Mucosa of descending colon (tissue), 3 donors: Measurements from ENCODE around the gene VARS2. TPM values are rescaled to one million over a fixed set of nuclear protein-coding genes. Genes with fewer than 3 reads are reported as not detected.
"Not testable (repeated sequence)": the region's sequence is repeated elsewhere in the genome, so short reads cannot be mapped to it uniquely, and the experiment has no call there.

ENCODE experiments used
- ATAC-seq: fragments of 200-7000 bp; cut with Tn5 transposase; one replicate; pipeline ENCODE4 v1.9.1; 2020; ENCODE audit warnings: mild to moderate bottlenecking, moderate library complexity
- DNase-seq, 3 donors: peaks; one replicate each; pipeline ENCODE4 v3.0.0-alpha.2; 2020
- H3K36me3 ChIP-seq: fragments of 200-600 bp; one replicate; pipeline ENCODE4 v1.8.0; 2021; ENCODE audit warnings: low read depth, mild to moderate bottlenecking
- H3K4me1 ChIP-seq: fragments of 200-600 bp; one replicate; pipeline ENCODE4 v1.8.0; 2021; ENCODE audit warnings: low read depth, mild to moderate bottlenecking
- H3K4me3 ChIP-seq: fragments of 200-600 bp; one replicate; pipeline ENCODE4 v1.8.0; 2021; ENCODE audit warnings: mild to moderate bottlenecking
- H3K9me3 ChIP-seq: fragments of 200-600 bp; one replicate; pipeline ENCODE4 v1.8.0; 2021; ENCODE audit warnings: mild to moderate bottlenecking
- intact Hi-C, 2 donors: fragments of 100-400 bp; cut with DNase I in 1 of 2; cut with micrococcal nuclease in 1 of 2; formaldehyde crosslinking; loops; one replicate each; pipeline versions ENCODE4 v1.11.0 to v1.11.1; 2022; cut with DNase I, micrococcal nuclease
- total RNA-seq, 3 donors: library from RNA; stranded (reverse); fragmentation: NEBNext Ultra II Directional in 2 of 3; extraction: Animal tissue kit (Norgen Biotek cat#: 25700) in 2 of 3; gene quantifications; one replicate each; pipeline versions ENCODE4 v1.2.1 to v1.2.4, GENCODE V29; 2021 to 2023
- TF ChIP-seq, protein P1 (sequence below): fragments of 200-600 bp; IDR thresholded peaks from one replicate; pipeline ENCODE4 v1.8.0; 2022; ENCODE audit warnings: antibody characterized with exemption, mild to moderate bottlenecking
- donor health status: DM: no; HTN: no; CAD: no; lungs with moderate emphysema.
- donor health status: DM: no; HTN: no; CAD: no.
- donor health status: DM: no; HTN: yes; CAD: no.

Gene VARS2
- total RNA-seq, 3 donors from 2014 or later: 20.9 to 27.6 (median 27.3) TPM

DNA sequence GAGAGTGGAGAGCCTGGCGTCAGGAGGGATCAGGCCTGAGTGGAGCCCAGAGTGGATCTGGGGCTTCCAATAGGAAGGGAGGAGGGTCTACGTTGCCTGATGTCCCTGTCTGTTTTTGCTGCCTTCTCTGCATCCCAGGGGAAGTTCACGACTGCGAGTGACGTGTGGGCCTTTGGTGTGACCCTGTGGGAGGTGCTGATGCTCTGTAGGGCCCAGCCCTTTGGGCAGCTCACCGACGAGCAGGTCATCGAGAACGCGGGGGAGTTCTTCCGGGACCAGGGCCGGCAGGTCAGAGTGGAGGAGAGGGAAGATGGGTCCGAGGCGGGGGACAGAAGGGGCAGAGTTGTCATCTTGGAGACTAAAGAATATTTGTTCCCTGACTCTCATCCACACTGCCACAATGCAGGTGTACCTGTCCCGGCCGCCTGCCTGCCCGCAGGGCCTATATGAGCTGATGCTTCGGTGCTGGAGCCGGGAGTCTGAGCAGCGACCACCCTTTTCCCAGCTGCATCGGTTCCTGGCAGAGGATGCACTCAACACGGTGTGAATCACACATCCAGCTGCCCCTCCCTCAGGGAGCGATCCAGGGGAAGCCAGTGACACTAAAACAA, 15.2 kb upstream of the VARS2 start:
- TF ChIP-seq, protein P1, sequence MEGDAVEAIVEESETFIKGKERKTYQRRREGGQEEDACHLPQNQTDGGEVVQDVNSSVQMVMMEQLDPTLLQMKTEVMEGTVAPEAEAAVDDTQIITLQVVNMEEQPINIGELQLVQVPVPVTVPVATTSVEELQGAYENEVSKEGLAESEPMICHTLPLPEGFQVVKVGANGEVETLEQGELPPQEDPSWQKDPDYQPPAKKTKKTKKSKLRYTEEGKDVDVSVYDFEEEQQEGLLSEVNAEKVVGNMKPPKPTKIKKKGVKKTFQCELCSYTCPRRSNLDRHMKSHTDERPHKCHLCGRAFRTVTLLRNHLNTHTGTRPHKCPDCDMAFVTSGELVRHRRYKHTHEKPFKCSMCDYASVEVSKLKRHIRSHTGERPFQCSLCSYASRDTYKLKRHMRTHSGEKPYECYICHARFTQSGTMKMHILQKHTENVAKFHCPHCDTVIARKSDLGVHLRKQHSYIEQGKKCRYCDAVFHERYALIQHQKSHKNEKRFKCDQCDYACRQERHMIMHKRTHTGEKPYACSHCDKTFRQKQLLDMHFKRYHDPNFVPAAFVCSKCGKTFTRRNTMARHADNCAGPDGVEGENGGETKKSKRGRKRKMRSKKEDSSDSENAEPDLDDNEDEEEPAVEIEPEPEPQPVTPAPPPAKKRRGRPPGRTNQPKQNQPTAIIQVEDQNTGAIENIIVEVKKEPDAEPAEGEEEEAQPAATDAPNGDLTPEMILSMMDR: no peak
- peaks cover 5% of the 10 kb centered on the region for H3K36me3 ChIP-seq
- H3K4me1 ChIP-seq: no peaks in the 10 kb centered on the region
- H3K9me3 ChIP-seq: no peaks in the 10 kb centered on the region
- intact Hi-C loops: no loop called here
- no peak overlapping the region for H3K4me3 ChIP-seq
- peak in 1 of 3 donors; percentile 32 for DNase-seq
- ATAC-seq: no peak

DNA sequence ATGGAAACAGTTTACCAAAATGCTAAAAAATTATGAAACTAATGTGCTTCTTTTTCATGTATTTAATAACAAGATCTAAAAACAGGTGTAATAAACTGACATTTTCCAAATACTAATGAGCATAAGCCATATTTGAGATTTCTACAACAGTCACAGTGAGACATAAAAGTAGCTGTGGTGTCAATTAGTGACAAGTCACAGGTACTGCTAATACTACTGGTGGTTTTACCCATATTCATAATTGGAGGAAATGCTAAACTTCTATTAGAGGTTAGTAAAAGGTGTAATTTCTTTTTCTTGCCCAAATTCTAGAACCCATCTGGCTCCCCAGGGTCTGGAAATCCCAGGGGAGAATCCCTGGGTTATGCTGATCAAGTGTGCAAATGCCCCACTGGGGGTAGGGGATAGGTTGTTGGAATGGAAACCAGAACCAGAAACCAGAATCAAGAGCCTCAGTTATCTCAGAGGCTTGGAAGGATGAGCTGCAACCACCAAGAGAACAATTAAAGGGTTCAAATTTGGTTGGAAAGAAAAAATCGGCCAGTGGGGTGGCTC, 13.1 kb upstream of the VARS2 start:
- ATAC-seq: no peak
- intact Hi-C loops: no loop called here
- no peaks in the 10 kb centered on the region for H3K4me1 ChIP-seq
- H3K4me3 ChIP-seq: no peak overlapping the region
- TF ChIP-seq, protein P1: no peak
- DNase-seq: no peak
- no peaks in the 10 kb centered on the region for H3K9me3 ChIP-seq
- H3K36me3 ChIP-seq: peaks cover 5% of the 10 kb centered on the region

DNA sequence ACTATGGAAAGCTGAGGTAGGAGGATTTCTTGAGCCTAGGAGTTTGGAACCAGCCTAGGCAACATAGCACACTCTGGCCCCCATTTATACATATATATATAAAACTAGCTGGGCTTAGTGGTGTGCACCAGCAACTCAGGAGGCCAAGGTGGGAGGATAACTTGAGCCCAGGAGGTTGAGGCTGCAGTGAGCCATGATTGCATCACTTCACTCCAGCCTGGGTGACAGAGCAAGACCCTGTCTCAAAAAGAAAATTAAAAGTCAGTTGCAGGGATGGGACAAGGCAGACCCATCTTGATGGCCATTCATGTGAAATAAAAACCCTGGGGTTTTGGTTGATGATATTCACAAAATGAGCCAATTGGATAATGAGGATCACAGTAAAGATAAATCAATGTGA, 12.6 kb upstream of the VARS2 start:
- no peak for ATAC-seq
- TF ChIP-seq, protein P1: no peak
- Histone ChIP-seq H3K4me1 (no peaks in the 10 kb centered on the region), H3K36me3 (peaks cover 5% of the 10 kb centered on the region), H3K9me3 (no peaks in the 10 kb centered on the region), H3K4me3 (no peak overlapping the region)
- intact Hi-C loops: no loop called here
- peak in 1 of 3 donors; percentile 6 for DNase-seq

DNA sequence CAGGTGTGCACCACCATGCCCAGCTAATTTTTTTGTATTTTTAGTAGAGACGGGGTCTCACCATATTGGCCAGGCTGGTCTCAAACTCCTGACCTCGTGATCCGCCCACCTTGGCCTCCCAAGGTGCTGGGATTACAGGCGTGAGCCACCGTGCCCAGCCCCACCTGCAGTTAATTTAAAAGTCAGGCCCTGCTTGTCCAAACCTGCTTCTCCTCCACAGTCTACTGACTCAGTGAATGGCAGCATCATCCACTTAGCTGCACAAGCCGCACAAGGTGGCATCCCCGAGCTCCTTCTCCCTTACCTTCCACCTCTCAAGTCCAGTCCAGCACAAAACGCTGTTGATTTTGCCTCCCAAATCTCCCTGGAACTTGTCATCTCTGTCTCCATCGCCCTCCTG, 11.8 kb upstream of the VARS2 start:
- intact Hi-C loops, DNase-seq, ATAC-seq, H3K36me3 ChIP-seq, H3K9me3 ChIP-seq, H3K4me3 ChIP-seq, H3K4me1 ChIP-seq: not testable (repeated sequence)

DNA sequence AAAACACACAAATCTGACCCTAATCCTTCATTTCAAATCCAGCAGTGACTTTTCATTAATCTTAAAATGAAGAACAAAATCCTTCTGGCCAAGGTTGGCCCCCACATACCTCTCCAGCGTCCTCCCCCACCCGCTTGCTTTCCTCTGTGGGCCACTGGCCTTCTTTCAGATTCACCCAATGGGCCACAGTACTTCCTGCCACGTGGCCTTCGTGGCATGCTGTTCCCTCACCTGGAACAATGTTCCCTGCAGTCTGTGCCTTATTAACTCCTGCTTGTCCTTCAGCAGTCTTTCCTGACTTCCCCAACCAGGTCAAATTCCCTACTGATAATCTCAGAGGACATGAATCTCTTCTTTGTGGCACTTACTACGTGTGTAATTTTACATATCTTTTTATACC, 11.3 kb upstream of the VARS2 start:
- H3K9me3 ChIP-seq: no peaks in the 10 kb centered on the region
- ATAC-seq: no peak
- no peak for DNase-seq
- peaks cover 5% of the 10 kb centered on the region for H3K36me3 ChIP-seq
- H3K4me1 ChIP-seq: no peaks in the 10 kb centered on the region
- no peak overlapping the region for H3K4me3 ChIP-seq
- intact Hi-C loops: no loop called here
- TF ChIP-seq, protein P1: no peak

DNA sequence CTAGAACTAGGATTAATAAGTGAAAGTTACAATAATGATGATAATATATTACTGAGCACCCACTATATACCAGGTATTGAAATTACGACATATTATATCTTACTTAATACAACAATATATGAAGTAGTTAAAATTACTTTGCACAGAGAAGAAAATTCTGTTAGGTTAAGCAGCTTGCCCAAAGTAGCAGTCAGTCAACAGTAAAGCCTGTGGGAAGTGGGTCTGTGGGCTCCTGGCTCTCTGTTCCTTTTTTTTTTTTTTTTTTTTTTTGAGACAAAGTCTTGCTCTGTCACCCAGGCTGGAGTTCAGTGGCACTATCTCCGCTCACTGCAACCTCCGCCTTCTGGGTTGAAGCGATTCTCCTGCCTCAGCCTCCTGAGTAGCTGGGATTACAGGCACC, 10.8 kb upstream of the VARS2 start:
- no peak overlapping the region for H3K4me3 ChIP-seq
- ATAC-seq: no peak
- H3K4me1 ChIP-seq: no peaks in the 10 kb centered on the region
- H3K36me3 ChIP-seq: peaks cover 3% of the 10 kb centered on the region
- intact Hi-C loops: no loop called here
- TF ChIP-seq, protein P1: no peak
- DNase-seq: peak in 1 of 3 donors; percentile 2
- H3K9me3 ChIP-seq: no peaks in the 10 kb centered on the region

DNA sequence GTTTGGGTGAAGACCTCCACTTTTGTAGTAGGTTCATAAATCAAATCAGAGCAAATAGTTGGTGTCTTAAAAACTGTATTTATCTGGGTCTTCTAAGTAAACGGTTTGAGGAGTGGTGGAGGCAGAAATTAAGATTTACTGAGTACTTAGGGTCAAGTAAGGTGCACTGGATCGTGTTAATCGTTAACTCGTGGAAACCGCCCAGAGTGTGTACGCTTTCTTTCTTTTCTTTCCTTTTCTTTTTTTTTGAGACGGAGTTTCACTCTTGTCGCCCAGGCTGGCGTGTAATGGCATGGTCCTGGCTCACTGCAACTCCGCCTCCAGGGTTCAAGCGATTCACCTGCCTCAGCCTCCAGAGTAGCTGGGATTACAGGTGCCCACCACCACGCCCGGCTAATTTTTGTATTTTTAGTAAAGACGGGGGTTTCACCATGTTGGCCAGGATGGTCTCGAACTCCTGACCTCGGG, 6.7 kb upstream of the VARS2 start:
- peak overlapping the region; percentile 70 for H3K4me3 ChIP-seq
- intact Hi-C loops, H3K9me3 ChIP-seq, H3K36me3 ChIP-seq, H3K4me1 ChIP-seq: not testable (repeated sequence)
- DNase-seq (peak in 1 of 3 donors; percentile 74), ATAC-seq (peak; percentile 62)
